OCI-LY1 (cell line): ENCODE results near the gene FMN1.

Experiments
- H2AFZ ChIP-seq: fragments of 200-600 bp; sonication (generic), shearing (Covaris generic); 2 replicates; pipeline ENCODE4 v1.6.0; 2014; ENCODE audit warnings: antibody characterized with exemption, mild to moderate bottlenecking, low read length
- H3F3A ChIP-seq: fragments of 200-600 bp; sonication (generic), shearing (Covaris generic); 2 replicates; pipeline ENCODE4 v1.6.0; 2014; ENCODE audit warnings: mild to moderate bottlenecking, antibody characterized with exemption, low read length, moderate library complexity; ENCODE audit not compliant: insufficient read depth
- H3K27ac ChIP-seq: fragments of 200-600 bp; sonication (generic); 2 replicates; pipeline ENCODE4 v1.5.1; 2014; ENCODE audit warnings: low read length, mixed run types, mild to moderate bottlenecking, low read depth; ENCODE audit not compliant: poor library complexity, severe bottlenecking
- H3K27me3 ChIP-seq: fragments of 200-600 bp; sonication (generic); 2 replicates; pipeline ENCODE4 v1.6.0; 2014; ENCODE audit warnings: antibody characterized with exemption, mild to moderate bottlenecking, low read length, moderate library complexity; ENCODE audit not compliant: insufficient read depth
- H3K36me3 ChIP-seq: fragments of 200-600 bp; sonication (generic); 2 replicates; pipeline ENCODE4 v1.6.1; 2014; ENCODE audit warnings: mild to moderate bottlenecking, antibody characterized with exemption, low read length, moderate library complexity, mixed read lengths; ENCODE audit not compliant: insufficient read depth
- H3K4me1 ChIP-seq: fragments of 200-600 bp; sonication (generic); 2 replicates; pipeline ENCODE4 v1.5.1; 2014; ENCODE audit warnings: mild to moderate bottlenecking, low read length, moderate library complexity; ENCODE audit not compliant: insufficient read depth, severe bottlenecking
- H3K4me2 ChIP-seq: fragments of 200-600 bp; sonication (generic), shearing (Covaris generic); 2 replicates; pipeline ENCODE4 v1.6.1; 2014; ENCODE audit warnings: low read length
- H3K4me3 ChIP-seq: fragments of 200-600 bp; sonication (generic); 2 replicates; pipeline ENCODE4 v1.5.1; 2014; ENCODE audit warnings: low read length, low read depth, mild to moderate bottlenecking, mixed read lengths; ENCODE audit not compliant: poor library complexity, severe bottlenecking
- H3K79me2 ChIP-seq: fragments of 200-600 bp; shearing (Covaris generic); 2 replicates; pipeline ENCODE4 v1.6.1; 2016; ENCODE audit warnings: mixed run types, low read length, mixed read lengths; ENCODE audit not compliant: insufficient read depth
- H3K9ac ChIP-seq: fragments of 200-600 bp; sonication (generic), shearing (Covaris generic); 2 replicates; pipeline ENCODE4 v1.6.1; 2014; ENCODE audit warnings: mild to moderate bottlenecking, low read length, mixed read lengths
- H3K9me2 ChIP-seq: fragments of 200-600 bp; sonication (generic), shearing (Covaris generic); 2 replicates; pipeline ENCODE4 v1.6.1; 2014; ENCODE audit warnings: low read depth, mild to moderate bottlenecking, low read length, mixed read lengths
- H3K9me3 ChIP-seq: fragments of 200-600 bp; shearing (Covaris generic); 2 replicates; pipeline ENCODE4 v1.6.1; 2014; ENCODE audit warnings: low read length, mixed read lengths
- H4K20me1 ChIP-seq: fragments of 200-600 bp; sonication (generic), shearing (Covaris generic); 2 replicates; pipeline ENCODE4 v1.6.0; 2016; ENCODE audit warnings: mild to moderate bottlenecking, low read length; ENCODE audit not compliant: insufficient read depth
- CTCF ChIP-seq: fragments of 200-600 bp; sonication (generic), shearing (Covaris generic); IDR thresholded peaks from 2 replicates; pipeline ENCODE4 v1.5.1; 2017; ENCODE audit warnings: mild to moderate bottlenecking, antibody characterized with exemption, low read length, moderate library complexity, mixed read lengths
- EZH2 ChIP-seq: fragments of 200-600 bp; sonication (generic), shearing (Covaris generic); IDR thresholded peaks from 2 replicates; pipeline ENCODE4 v1.8.0; 2017; ENCODE audit warnings: borderline replicate concordance, mixed run types, mild to moderate bottlenecking, antibody characterized with exemption, low read length, moderate library complexity, mixed read lengths

Gene FMN1

GRCh38 chr15:33078607-33079006 is 115.9 kb downstream of the FMN1 start:
- H4K20me1 ChIP-seq: no peaks in the 10 kb centered on the region
- no peak overlapping the region for H3K9ac ChIP-seq
- no peaks in the 10 kb centered on the region for H3K9me2 ChIP-seq
- no peaks in the 10 kb centered on the region for H3F3A ChIP-seq
- no peaks in the 10 kb centered on the region for H3K9me3 ChIP-seq
- no peaks in the 10 kb centered on the region for H3K4me1 ChIP-seq
- TF ChIP-seq CTCF (no peak), EZH2 (no peak)
- H3K27me3 ChIP-seq: no peaks in the 10 kb centered on the region
- no peak overlapping the region for H3K27ac ChIP-seq
- no peaks in the 10 kb centered on the region for H3K79me2 ChIP-seq
- no peak overlapping the region for H3K4me2 ChIP-seq
- no peak overlapping the region for H2AFZ ChIP-seq
- no peak overlapping the region for H3K4me3 ChIP-seq
- H3K36me3 ChIP-seq: no peaks in the 10 kb centered on the region

DNA sequence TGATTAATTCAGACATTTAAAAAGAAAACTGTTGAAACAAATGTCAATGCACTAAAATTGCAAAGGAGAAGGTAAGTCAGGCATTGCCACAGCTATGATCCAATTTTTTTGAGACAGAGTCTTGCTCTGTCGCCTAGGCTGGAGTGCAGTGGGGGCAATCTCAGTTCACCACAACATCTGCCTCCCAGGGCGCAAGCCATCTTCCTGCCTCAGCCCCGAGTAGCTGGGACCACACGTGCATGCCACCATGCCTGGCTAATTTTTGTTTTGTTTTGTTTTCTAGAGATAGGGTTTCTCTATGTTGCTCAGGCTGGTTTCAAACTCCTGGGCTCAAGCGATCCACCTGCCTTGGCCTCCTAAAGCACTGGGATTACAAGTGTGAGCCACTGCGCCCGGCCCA is 117.6 kb downstream of the FMN1 start:
- Histone ChIP-seq H3K79me2 (no peaks in the 10 kb centered on the region), H3K4me1 (no peaks in the 10 kb centered on the region), H4K20me1 (no peaks in the 10 kb centered on the region), H3K9me3 (no peaks in the 10 kb centered on the region), H3K27me3 (no peaks in the 10 kb centered on the region), H3K9ac (no peak overlapping the region), H3K4me3 (no peak overlapping the region), H3K4me2 (no peak overlapping the region), H3K9me2 (no peaks in the 10 kb centered on the region), H3F3A (no peaks in the 10 kb centered on the region), H3K36me3 (no peaks in the 10 kb centered on the region), H2AFZ (no peak overlapping the region), H3K27ac (no peak overlapping the region)
- TF ChIP-seq CTCF (no peak), EZH2 (no peak)

DNA sequence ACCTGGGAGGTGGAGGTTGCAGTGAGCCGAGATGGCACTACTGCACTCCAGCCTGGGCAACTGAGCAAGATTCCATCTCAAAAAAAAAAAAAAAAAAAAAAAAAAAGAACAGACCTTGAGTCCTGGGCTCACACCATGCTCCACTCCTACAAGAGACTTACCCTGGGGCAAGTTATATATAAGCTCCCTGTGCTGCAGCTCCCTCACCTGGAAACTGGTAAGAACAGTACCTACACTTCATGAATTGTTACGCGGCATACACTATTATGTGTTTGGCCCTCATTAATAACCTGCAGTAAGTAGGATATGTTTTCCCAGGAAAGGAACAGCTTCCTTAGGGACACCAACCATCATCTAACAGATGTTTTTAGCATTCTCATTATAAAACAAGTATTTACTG is 119.6 kb downstream of the FMN1 start:
- no peaks in the 10 kb centered on the region for H3K36me3 ChIP-seq
- H3K79me2 ChIP-seq: no peaks in the 10 kb centered on the region
- H3K9ac ChIP-seq: no peak overlapping the region
- H3K4me3 ChIP-seq: no peak overlapping the region
- no peak overlapping the region for H3K27ac ChIP-seq
- no peaks in the 10 kb centered on the region for H4K20me1 ChIP-seq
- H3K4me2 ChIP-seq: no peak overlapping the region
- no peaks in the 10 kb centered on the region; the same call in 1 of the 2 replicates for H3K27me3 ChIP-seq
- no peaks in the 10 kb centered on the region for H3K9me2 ChIP-seq
- TF ChIP-seq EZH2: no peak
- TF ChIP-seq CTCF: no peak
- H2AFZ ChIP-seq: no peak overlapping the region
- H3F3A ChIP-seq: no peaks in the 10 kb centered on the region
- H3K9me3 ChIP-seq: no peaks in the 10 kb centered on the region
- no peaks in the 10 kb centered on the region for H3K4me1 ChIP-seq
